Small intestine (tissue), 7 donors: ENCODE measurements around the gene KRT9. TPM values are rescaled to one million over a fixed set of nuclear protein-coding genes. Genes with fewer than 3 reads are reported as not detected.
A peak's percentile ranks its signal among the peaks of the same experiment; 100 is the strongest.

Experiments
- DNase-seq, 2 donors: peaks; one replicate each; pipeline versions ENCODE4 v3.0.0 to v3.0.0-alpha.2; 2013
- FAIRE-seq: peaks from 2 replicates; lab custom pipeline; 2012; peaks lifted over from hg19 to GRCh38; lab: Jason Lieb, UNC
- H3K27ac ChIP-seq, 3 donors: one replicate each; pipeline ENCODE4 v1.5.1; 2013; ENCODE audit warnings: low read length in 2 of 3, mild to moderate bottlenecking in 2 of 3, control low read depth in 1 of 3, inconsistent platforms in 1 of 3, low read depth in 1 of 3, moderate library complexity in 1 of 3
- H3K27me3 ChIP-seq, 3 donors: one replicate each; pipeline ENCODE4 v1.6.1; 2013; ENCODE audit warnings: low read length in 3 of 3, inconsistent platforms in 1 of 3; ENCODE audit not compliant: control insufficient read depth in 3 of 3, insufficient read depth in 3 of 3
- H3K36me3 ChIP-seq, 3 donors: one replicate each; pipeline ENCODE4 v1.6.1; 2013; ENCODE audit warnings: low read length in 3 of 3, inconsistent platforms in 1 of 3, low read depth in 1 of 3, mild to moderate bottlenecking in 1 of 3, moderate library complexity in 1 of 3; ENCODE audit not compliant: control insufficient read depth in 3 of 3, insufficient read depth in 2 of 3
- H3K4me1 ChIP-seq, 3 donors: one replicate each; pipeline ENCODE4 v1.6.1; 2013; ENCODE audit warnings: low read length in 2 of 3, inconsistent platforms in 1 of 3, low read depth in 1 of 3, mild to moderate bottlenecking in 1 of 3, moderate library complexity in 1 of 3; ENCODE audit not compliant: control insufficient read depth in 3 of 3, insufficient read depth in 2 of 3
- H3K4me3 ChIP-seq, 3 donors: one replicate each; pipeline ENCODE4 v1.5.1; 2013; ENCODE audit warnings: low read length in 3 of 3, control low read depth in 1 of 3, inconsistent platforms in 1 of 3, low read depth in 1 of 3, mild to moderate bottlenecking in 1 of 3, moderate library complexity in 1 of 3
- H3K9me3 ChIP-seq, 2 donors: one replicate each; pipeline ENCODE4 v1.6.1; 2013; ENCODE audit warnings: low read depth in 1 of 2, low read length in 1 of 2; ENCODE audit not compliant: control insufficient read depth in 2 of 2, insufficient read depth in 1 of 2
- WGBS, 3 donors: extraction: QIAGEN DNeasy Blood & Tissue Kit; methylation state at CpG; one replicate each; pipeline ENCODE4 v1.1.7; 2013; 5-methylcytosine and 5-hydroxymethylcytosine counted together
- polyA plus RNA-seq, 4 donors: library from polyadenylated mRNA; stranded (reverse) in 3 of 4; unstranded in 1 of 4; fragments of 200-250 nt in 3 of 4; fragments of 120-200 nt in 1 of 4; gene quantifications; one replicate each; pipeline versions ENCODE4 v1.2.1 to v1.2.3, GENCODE V29; 2013
- donor health status: healthy with polysubstance abuse.
- donor health status: control.
- donor health status: control.
- donor health status: Bipolar disorder and iron deficiency.
- donor health status: healthy.

KRT9 gene
- polyA plus RNA-seq, 4 donors, result 0.15 TPM; not detected in 3

DNA sequence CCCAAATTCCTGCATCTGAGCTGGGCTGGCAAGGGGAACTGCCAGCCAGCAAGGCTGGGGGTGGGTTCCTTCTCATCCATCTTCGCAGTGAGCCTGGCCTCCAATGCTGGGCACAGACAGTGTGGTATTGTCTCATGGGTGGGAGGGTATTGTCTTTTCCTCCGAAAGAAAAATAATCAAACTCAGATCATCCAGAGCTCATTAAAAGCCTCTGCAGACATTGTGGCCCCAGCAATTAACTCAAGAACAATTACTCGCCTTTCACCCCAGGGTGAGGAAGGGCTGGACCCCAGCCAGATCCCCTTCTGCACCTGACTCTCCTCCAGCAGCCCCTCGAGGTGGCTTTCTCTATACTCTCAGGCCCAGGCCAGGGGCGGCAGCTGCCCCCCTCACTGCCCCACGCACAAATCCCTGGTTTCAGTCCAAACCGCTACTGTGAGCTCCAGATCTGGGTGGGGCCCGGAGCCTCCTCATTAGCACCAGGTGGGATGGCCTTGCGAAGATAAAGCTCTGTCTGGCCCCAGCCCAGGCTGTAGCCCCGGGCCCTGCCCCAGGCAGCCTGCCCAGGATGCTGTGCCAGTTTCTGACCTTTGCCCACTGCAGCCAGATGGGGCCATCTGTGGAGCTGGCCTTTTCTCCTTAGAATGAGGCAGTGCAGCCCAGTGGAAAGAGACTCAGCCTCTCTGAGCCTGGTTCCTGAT is 50.9 kb downstream of the KRT9 start:
- Histone ChIP-seq H3K27ac (peak overlapping the region; percentile 84 to 97 (median 93)), H3K9me3 (no peaks in the 10 kb centered on the region), H3K27me3 (no peaks in the 10 kb centered on the region), H3K36me3 (peaks cover 5 to 23% (median 6%) of the 10 kb centered on the region in 3 donors), H3K4me1 (peaks cover 0 to 52% (median 3%) of the 10 kb centered on the region in 3 donors), H3K4me3 (no peak overlapping the region)
- DNase-seq (peak; percentile 71 to 90), FAIRE-seq (no peak)
- WGBS, 3 donors, result 15 to 43% (median 37%) methylated on average over 10 of the region's 10 CpGs

DNA sequence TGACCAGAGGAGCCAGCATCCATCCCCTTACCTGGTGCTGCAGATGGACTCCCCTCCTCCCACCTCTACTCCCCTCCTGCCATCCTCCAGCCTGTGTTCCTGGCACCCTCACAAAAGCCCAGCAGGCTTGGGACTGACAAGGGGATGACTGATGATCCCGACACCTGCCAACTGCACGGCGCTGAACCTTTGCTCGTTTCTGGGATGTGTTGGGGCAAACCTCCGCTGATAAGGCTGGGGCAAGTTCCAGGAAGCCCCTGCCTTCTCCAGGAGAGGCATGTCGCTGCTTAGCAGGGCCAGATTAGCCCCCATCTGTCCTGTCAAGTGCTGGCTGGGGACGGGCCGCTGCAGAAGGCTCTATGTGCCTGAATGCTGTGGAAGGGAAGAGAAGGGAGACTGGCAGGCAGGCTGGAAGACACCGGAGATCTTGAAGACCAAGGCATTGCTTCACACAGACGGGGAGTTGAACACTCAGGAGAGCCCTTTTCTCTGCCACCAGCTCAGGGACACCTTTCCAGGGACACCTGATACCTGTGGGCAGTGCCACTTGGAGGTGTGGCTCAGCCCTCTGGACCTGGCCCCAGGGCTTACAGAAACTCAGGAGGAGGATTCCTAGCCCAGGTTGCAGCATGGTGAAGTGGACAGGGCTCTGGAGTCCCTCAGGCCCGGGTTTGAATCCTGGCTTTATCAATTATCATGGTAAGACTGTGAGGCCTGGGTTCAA is 52.2 kb downstream of the KRT9 start:
- peaks cover 0 to 16% (median 3%) of the 10 kb centered on the region in 3 donors for H3K36me3 ChIP-seq
- no peak overlapping the region for H3K4me3 ChIP-seq
- FAIRE-seq, result no peak
- H3K9me3 ChIP-seq, result no peaks in the 10 kb centered on the region
- peak overlapping the region; percentile 61 to 93 (median 81) for H3K27ac ChIP-seq
- H3K4me1 ChIP-seq, result peaks cover 0 to 52% (median 3%) of the 10 kb centered on the region in 3 donors
- peak; percentile 78 to 80 for DNase-seq
- H3K27me3 ChIP-seq, result no peaks in the 10 kb centered on the region
- WGBS, 3 donors, result 13 to 38% (median 22%) methylated on average over 10 to 11 of the region's 11 CpGs

DNA sequence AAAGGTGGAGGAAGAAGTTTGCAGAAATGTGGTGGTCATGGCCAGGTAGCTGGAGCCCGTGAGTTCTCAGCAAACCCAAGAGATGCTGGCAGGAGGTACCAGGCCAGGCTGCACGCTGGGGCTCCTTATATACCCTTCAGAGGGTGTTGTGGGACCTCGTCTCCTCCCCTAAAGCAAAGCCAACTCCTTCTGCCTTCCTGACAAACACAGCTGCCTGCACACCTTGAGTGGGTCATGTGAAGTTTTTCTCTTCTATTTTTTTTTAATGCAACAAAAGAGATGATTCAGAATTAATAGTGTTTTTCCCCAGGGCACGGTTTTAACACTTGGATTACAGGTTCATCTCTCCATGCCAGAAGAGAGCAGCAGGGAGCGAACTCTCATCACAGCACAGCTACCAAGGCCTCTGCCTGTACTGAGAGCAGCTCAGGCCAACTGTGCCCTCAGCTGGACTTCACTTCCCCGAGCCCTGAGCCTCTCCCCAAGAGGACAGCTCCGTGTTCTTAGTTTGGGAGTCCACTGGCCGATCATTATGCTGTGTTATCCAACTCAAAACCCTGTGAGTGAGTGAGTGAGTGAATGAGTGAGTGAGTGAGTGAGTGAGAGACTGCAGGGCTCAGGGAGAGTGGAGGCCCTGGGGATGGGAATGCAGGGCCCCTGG is 52.9 kb downstream of the KRT9 start, which contains the start of gene KRT15:
TSS of gene KRT15 (minus strand) at position 102 of the 661 bp plus-strand sequence. CDS start at position 39, 63 bp downstream.
- DNase-seq (peak in 1 of 2 donors; percentile 35), FAIRE-seq (no peak)
- 31 to 57% (median 35%) methylated on average over 8 of the region's 8 CpGs for WGBS, 3 donors
- H3K9me3 ChIP-seq, result no peaks in the 10 kb centered on the region
- peaks cover 0 to 52% (median 3%) of the 10 kb centered on the region in 3 donors for H3K4me1 ChIP-seq
- no peak within 1 kb of the TSS for H3K4me3 ChIP-seq
- H3K27ac ChIP-seq, result peak within 1 kb of the TSS; percentile 61 to 93 (median 81)
- H3K36me3 ChIP-seq, result peaks cover 0 to 9% (median 0%) of the 10 kb centered on the region in 3 donors
- no peaks in the 10 kb centered on the region for H3K27me3 ChIP-seq

DNA sequence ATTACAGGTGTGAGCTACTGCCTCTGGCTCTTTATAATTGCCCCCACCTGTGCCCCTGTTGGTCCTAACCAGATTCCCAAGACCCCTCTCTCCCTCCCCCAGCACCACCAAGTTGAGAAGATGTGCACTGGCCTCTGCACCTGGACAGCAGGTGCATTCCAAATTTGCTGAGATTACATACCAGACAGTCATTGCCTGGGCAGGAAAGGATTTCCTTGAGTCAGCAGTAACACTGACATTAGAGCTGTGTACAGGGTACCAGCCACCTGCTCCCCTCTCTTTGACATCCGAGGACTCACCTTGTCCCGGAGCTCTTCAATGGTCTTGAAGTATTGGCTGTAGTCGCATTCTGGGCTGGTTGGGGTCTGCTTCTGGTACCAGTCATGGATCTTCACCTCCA is 53.8 kb downstream of the KRT9 start:
- Histone ChIP-seq H3K4me3 (no peak overlapping the region), H3K4me1 (peaks cover 0 to 44% (median 3%) of the 10 kb centered on the region in 3 donors), H3K27ac (no peak overlapping the region), H3K9me3 (no peaks in the 10 kb centered on the region), H3K36me3 (peaks cover 0 to 3% (median 0%) of the 10 kb centered on the region in 3 donors), H3K27me3 (no peaks in the 10 kb centered on the region)
- 46 to 86% (median 61%) methylated on average over 3 of the region's 3 CpGs for whole genome bisulfite sequencing, 3 donors
- FAIRE-seq, result no peak
- no peak for DNase-seq

DNA sequence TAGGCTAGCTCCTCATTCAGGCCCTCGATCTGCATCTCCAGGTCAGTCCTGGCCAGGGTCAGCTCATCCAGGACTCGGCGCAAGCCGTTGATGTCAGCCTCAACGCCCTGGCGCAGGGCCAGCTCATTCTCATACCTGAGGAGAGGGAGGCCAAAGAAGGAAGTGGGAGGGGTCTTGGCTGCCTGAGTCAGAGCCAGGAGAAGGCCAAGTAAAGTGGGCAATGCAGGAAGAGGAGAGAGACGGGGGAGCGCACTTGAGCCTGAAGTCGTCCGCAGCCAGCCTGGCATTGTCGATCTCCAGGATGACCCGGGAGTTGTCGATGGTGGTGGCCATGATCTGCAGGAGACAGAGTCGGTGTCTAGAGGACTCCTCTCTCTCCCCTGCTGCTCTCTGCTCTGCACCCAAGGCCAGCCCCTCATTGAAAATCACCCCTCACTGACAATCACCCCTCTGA is 55.0 kb downstream of the KRT9 start:
- Histone ChIP-seq H3K36me3 (no peaks in the 10 kb centered on the region), H3K4me3 (no peak overlapping the region), H3K27me3 (no peaks in the 10 kb centered on the region), H3K9me3 (no peaks in the 10 kb centered on the region), H3K27ac (no peak overlapping the region), H3K4me1 (peaks cover 0 to 32% (median 2%) of the 10 kb centered on the region in 3 donors)
- no peak for DNase-seq
- 90 to 95% (median 91%) methylated on average over 14 of the region's 14 CpGs for WGBS, 3 donors
- FAIRE-seq, result no peak

DNA sequence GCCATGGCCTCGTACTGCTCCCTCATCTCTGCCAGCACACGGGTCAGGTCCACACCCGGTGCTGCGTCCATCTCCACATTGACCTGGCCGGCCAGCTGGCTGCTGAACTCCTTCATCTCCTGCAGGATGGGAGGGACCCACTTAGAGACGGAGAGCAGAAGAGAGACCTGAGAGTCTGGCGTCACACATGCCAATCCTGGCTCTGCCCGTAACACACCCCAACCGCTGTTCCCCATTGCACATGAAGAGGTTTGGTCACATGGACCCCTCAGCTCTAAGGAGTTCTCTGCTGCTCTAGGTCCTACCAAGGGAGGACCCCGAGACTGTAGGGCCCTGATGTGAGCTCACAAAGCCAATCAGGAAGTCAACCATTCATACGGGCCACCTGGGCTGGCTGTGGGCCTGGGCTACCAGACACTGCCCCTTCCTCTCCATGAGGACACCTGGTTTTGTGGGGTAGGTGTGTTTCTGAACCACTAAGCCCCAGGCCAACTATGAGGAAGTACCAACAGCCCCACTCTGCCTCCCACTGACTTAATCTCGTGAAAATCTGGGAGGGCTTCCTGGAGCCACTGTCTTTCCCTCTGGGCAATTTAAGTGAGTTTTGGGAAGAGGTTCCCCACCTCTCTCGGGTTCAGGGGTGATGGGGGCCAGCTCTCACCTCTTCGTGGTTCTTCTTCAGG is 55.6 kb downstream of the KRT9 start:
- Histone ChIP-seq H3K4me3 (no peak overlapping the region), H3K36me3 (no peaks in the 10 kb centered on the region), H3K27me3 (no peaks in the 10 kb centered on the region), H3K27ac (no peak overlapping the region), H3K9me3 (no peaks in the 10 kb centered on the region), H3K4me1 (peaks cover 0 to 30% (median 2%) of the 10 kb centered on the region in 3 donors)
- 87 to 91% (median 88%) methylated on average over 14 of the region's 14 CpGs for WGBS, 3 donors
- FAIRE-seq (no peak), DNase-seq (no peak)
